Keratinocyte (primary cell): Measurements from ENCODE around the gene PHAF1. TPM values are rescaled to one million over a fixed set of nuclear protein-coding genes. Genes with fewer than 3 reads are reported as not detected.

ENCODE experiments used
- DNase-seq: peaks from one replicate; pipeline ENCODE4 v3.0.0-alpha.2; 2011; ENCODE audit warnings: low read depth, missing footprints, low spot score
- FAIRE-seq: peaks from 2 replicates; lab custom pipeline; 2011; peaks lifted over from hg19 to GRCh38; lab: Jason Lieb, UNC
- H2AFZ ChIP-seq: 2 replicates; pipeline ENCODE4 v1.6.0; 2012; ENCODE audit warnings: low read length, control low read depth, inconsistent platforms; ENCODE audit not compliant: control insufficient read depth
- H3K27ac ChIP-seq: 2 replicates; pipeline ENCODE4 v1.5.1; 2011; ENCODE audit warnings: low read length; ENCODE audit not compliant: control insufficient read depth, insufficient read depth
- H3K27me3 ChIP-seq: 3 replicates; pipeline ENCODE4 v1.6.0; 2011; ENCODE audit warnings: low read length; ENCODE audit not compliant: control insufficient read depth, insufficient read depth; ENCODE audit errors: extremely low read depth
- H3K36me3 ChIP-seq, 2 experiments: 2 replicates in 1 of 2; 3 replicates in 1 of 2; pipeline ENCODE4 v1.5.1; 2011; ENCODE audit warnings: low read length in 2 of 2, mild to moderate bottlenecking in 1 of 2; ENCODE audit not compliant: control insufficient read depth in 2 of 2, insufficient read depth in 2 of 2; ENCODE audit errors: extremely low read depth in 1 of 2
- H3K4me1 ChIP-seq: 3 replicates; pipeline ENCODE4 v1.5.1; 2011; ENCODE audit warnings: low read length; ENCODE audit not compliant: control insufficient read depth, insufficient read depth; ENCODE audit errors: extremely low read depth
- H3K4me2 ChIP-seq: 3 replicates; pipeline ENCODE4 v1.6.0; 2011; ENCODE audit warnings: low read depth, low read length; ENCODE audit not compliant: control insufficient read depth, insufficient read depth; ENCODE audit errors: extremely low read depth
- H3K4me3 ChIP-seq, 3 experiments: fragments of 200-600 bp in 1 of 3; sonication (generic) in 1 of 3; 2 replicates in 2 of 3; 3 replicates in 1 of 3; pipeline ENCODE4 v1.5.1; 2011 to 2016; ENCODE audit warnings: low read length in 3 of 3, mild to moderate bottlenecking in 3 of 3, control low read depth in 2 of 3, inconsistent platforms in 1 of 3, low read depth in 1 of 3, mixed read lengths in 1 of 3, mixed run types in 1 of 3, moderate library complexity in 1 of 3; ENCODE audit not compliant: control insufficient read depth in 2 of 3, insufficient read depth in 2 of 3; ENCODE audit errors: extremely low read depth in 1 of 3
- H3K79me2 ChIP-seq: 2 replicates; pipeline ENCODE4 v1.6.0; 2012; ENCODE audit warnings: low read length; ENCODE audit not compliant: control insufficient read depth, insufficient read depth
- H3K9ac ChIP-seq: 3 replicates; pipeline ENCODE4 v1.6.0; 2011; ENCODE audit warnings: low read length; ENCODE audit not compliant: control insufficient read depth, insufficient read depth; ENCODE audit errors: extremely low read depth
- H3K9me1 ChIP-seq: 3 replicates; pipeline ENCODE4 v1.6.0; 2011; ENCODE audit warnings: low read length; ENCODE audit not compliant: control insufficient read depth, insufficient read depth; ENCODE audit errors: extremely low read depth
- H3K9me3 ChIP-seq: 2 replicates; pipeline ENCODE4 v1.5.1; 2012; ENCODE audit warnings: low read depth, low read length; ENCODE audit not compliant: control insufficient read depth
- H4K20me1 ChIP-seq: 3 replicates; pipeline ENCODE4 v1.6.0; 2011; ENCODE audit warnings: low read length; ENCODE audit not compliant: control insufficient read depth, insufficient read depth; ENCODE audit errors: extremely low read depth
- EZH2 ChIP-seq: IDR thresholded peaks from one replicate; pipeline ENCODE4 v1.6.1; 2012; ENCODE audit warnings: inconsistent platforms, mild to moderate bottlenecking, low read length, moderate library complexity
- dilution Hi-C: fragments of 300-500 bp; cut with MboI; formaldehyde crosslinking; loops from one replicate; pipeline ENCODE4 v1.7.0; 2020; ENCODE audit warnings: low sequenced_read_pairs; ENCODE audit not compliant: extremely low pct_ligation_motif_present
- polyA plus RNA-seq, 5 experiments: library from polyadenylated mRNA; depleted of rRNA in 3 of 5; stranded (reverse) in 3 of 5; stranded (forward) in 1 of 5; unstranded in 1 of 5; fragments of >200 nt; gene quantifications; 1 replicate in 1 of 5; 2 replicates in 3 of 5; 3 replicates in 1 of 5; pipeline versions ENCODE4 v1.2.1 to v1.2.3, GENCODE V29; 2011 to 2012; ENCODE audit warnings: missing spikeins in 2 of 5, low read depth in 1 of 5, low replicate concordance in 1 of 5
- TF ChIP-seq, protein P1 (sequence below), 3 experiments: IDR thresholded peaks in 1 of 3; conservative IDR thresholded peaks in 1 of 3; optimal IDR thresholded peaks in 1 of 3; 2 replicates in 2 of 3; 3 replicates in 1 of 3; pipeline versions ENCODE3 to v1.5.1; 2011; ENCODE audit warnings: low read length in 3 of 3, mild to moderate bottlenecking in 3 of 3, moderate library complexity in 2 of 3, control low read depth in 1 of 3, inconsistent platforms in 1 of 3; ENCODE audit not compliant: insufficient read depth in 2 of 3; ENCODE audit errors: extremely low read depth in 1 of 3

PHAF1 gene
- polyA plus RNA-seq, 1 donor (not counting 4 experiments of a cell fraction or from before 2014, with no cell fraction given): 26.7 TPM

DNA sequence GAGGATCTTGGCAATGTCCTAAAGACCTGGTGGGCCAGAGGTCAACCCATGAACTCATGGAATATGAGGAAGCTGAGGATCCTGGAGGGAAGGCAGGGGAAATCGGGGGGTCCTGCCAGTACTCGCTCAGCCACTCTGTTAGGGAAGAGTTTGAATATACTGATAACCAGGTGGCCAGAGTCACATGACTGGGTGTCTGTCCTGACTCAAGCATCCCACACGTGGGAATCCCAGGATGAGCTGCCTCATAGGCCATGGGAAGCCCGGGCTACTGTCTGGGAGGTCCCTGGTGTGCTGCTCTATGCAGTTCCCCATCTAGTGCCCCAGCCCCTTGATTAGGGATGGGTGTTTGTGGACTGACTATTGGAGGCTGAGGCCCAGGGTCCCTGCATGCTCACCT lies 78.6 kb downstream of the PHAF1 start:
- dilution Hi-C loops: no loop called here
- no peak overlapping the region for H3K27ac ChIP-seq
- no peak overlapping the region for H3K4me2 ChIP-seq
- H3K4me1 ChIP-seq: peaks cover 16% of the 10 kb centered on the region
- H3K9me3 ChIP-seq: no peaks in the 10 kb centered on the region
- H3K79me2 ChIP-seq: peaks cover 13% of the 10 kb centered on the region
- H2AFZ ChIP-seq: no peak overlapping the region
- no peaks in the 10 kb centered on the region for H3K27me3 ChIP-seq
- peaks cover 3% of the 10 kb centered on the region for H4K20me1 ChIP-seq
- no peak for DNase-seq
- no peak overlapping the region for H3K4me3 ChIP-seq
- peaks cover under 1 to 2% of the 10 kb centered on the region in 2 experiments for H3K36me3 ChIP-seq
- FAIRE-seq: no peak
- peaks cover 2% of the 10 kb centered on the region for H3K9me1 ChIP-seq
- TF ChIP-seq, protein P1, sequence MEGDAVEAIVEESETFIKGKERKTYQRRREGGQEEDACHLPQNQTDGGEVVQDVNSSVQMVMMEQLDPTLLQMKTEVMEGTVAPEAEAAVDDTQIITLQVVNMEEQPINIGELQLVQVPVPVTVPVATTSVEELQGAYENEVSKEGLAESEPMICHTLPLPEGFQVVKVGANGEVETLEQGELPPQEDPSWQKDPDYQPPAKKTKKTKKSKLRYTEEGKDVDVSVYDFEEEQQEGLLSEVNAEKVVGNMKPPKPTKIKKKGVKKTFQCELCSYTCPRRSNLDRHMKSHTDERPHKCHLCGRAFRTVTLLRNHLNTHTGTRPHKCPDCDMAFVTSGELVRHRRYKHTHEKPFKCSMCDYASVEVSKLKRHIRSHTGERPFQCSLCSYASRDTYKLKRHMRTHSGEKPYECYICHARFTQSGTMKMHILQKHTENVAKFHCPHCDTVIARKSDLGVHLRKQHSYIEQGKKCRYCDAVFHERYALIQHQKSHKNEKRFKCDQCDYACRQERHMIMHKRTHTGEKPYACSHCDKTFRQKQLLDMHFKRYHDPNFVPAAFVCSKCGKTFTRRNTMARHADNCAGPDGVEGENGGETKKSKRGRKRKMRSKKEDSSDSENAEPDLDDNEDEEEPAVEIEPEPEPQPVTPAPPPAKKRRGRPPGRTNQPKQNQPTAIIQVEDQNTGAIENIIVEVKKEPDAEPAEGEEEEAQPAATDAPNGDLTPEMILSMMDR (optimal IDR thresholded peaks at IDR 0.05 in 1 of 3, IDR thresholded peaks at IDR 0.05 in 1 of 3, conservative IDR thresholded peaks at IDR 0.05 in 1 of 3; ENCODE audit: extremely low read depth in 1 of 3, insufficient read depth in 2 of 3, low read length in 3 of 3): no peak
- no peak for TF ChIP-seq EZH2
- H3K9ac ChIP-seq: no peak overlapping the region

DNA sequence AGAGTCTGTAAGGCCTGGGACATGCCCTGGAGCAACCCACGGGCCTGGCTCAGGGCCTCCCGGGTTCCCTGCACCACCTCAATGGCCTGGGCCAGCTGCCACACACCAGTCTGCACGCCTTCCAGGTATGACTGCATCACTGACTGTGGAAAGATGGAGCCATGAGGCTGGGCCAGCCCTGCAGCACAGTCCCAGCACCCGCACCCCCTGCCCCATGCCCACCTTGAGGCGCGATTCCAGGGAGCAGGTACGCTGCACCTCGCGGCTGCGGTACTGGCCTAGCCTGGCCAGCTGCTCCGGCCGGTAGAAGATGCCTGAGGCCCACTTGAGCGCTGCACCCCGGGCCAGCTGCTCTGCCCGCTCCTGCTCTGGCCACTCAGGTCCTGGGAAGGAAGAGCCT lies 79.1 kb downstream of the PHAF1 start:
- DNase-seq: no peak
- no peak overlapping the region for H2AFZ ChIP-seq
- no peak for FAIRE-seq
- peaks cover 2 to 5% of the 10 kb centered on the region in 2 experiments for H3K36me3 ChIP-seq
- dilution Hi-C loops: no loop called here
- H3K79me2 ChIP-seq: peaks cover 18% of the 10 kb centered on the region
- H3K9me3 ChIP-seq: no peaks in the 10 kb centered on the region
- no peak overlapping the region for H3K9ac ChIP-seq
- H4K20me1 ChIP-seq: peaks cover 4% of the 10 kb centered on the region
- H3K4me3 ChIP-seq: no peak overlapping the region
- H3K27me3 ChIP-seq: no peaks in the 10 kb centered on the region
- no peak overlapping the region for H3K4me2 ChIP-seq
- TF ChIP-seq, protein P1 (optimal IDR thresholded peaks at IDR 0.05 in 1 of 3, IDR thresholded peaks at IDR 0.05 in 1 of 3, conservative IDR thresholded peaks at IDR 0.05 in 1 of 3; ENCODE audit: extremely low read depth in 1 of 3, insufficient read depth in 2 of 3, low read length in 3 of 3): no peak
- no peak for TF ChIP-seq EZH2
- peaks cover 4% of the 10 kb centered on the region for H3K9me1 ChIP-seq
- H3K4me1 ChIP-seq: peaks cover 20% of the 10 kb centered on the region
- H3K27ac ChIP-seq: no peak overlapping the region
